LHCN-M2 (cell line): Measurements from ENCODE around the gene GPR18. TPM values are rescaled to one million over a fixed set of nuclear protein-coding genes. Genes with fewer than 3 reads are reported as not detected.
"Not testable (repeated sequence)": the region's sequence is repeated elsewhere in the genome, so short reads cannot be mapped to it uniquely, and the experiment has no call there.

Source experiments
- DNase-seq: peaks from one replicate; pipeline ENCODE4 v3.0.0-alpha.2; 2012; ENCODE audit warnings: low read depth
- total RNA-seq: library from RNA; depleted of rRNA; stranded (reverse); fragments of >200 nt; gene quantifications from 2 replicates; pipeline ENCODE4 v1.2.3, GENCODE V29; 2014

The GPR18 gene
- total RNA-seq, 1 experiment from 2014 or later, result not detected

DNA sequence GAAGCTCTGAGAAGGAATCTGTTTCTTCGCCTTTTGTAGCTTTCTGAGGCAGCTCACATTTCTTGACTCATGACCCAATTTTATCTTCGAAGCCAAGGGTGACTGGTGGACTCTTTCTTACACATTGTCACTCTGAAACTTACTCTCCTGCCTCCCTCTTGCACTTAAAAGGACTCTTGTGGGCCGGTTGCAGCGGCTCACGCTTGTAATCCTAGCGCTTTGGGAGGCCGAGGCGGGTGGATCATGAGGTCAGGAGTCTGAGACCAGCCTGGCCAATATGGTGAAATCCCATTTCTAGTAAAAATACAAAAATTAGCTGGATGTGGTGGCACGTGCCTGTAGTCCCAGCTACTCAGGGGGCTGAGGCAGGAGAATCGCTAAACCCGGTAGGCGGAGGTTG, 27.6 kb downstream of the GPR18 start:
- DNase-seq, result not testable (repeated sequence)

DNA sequence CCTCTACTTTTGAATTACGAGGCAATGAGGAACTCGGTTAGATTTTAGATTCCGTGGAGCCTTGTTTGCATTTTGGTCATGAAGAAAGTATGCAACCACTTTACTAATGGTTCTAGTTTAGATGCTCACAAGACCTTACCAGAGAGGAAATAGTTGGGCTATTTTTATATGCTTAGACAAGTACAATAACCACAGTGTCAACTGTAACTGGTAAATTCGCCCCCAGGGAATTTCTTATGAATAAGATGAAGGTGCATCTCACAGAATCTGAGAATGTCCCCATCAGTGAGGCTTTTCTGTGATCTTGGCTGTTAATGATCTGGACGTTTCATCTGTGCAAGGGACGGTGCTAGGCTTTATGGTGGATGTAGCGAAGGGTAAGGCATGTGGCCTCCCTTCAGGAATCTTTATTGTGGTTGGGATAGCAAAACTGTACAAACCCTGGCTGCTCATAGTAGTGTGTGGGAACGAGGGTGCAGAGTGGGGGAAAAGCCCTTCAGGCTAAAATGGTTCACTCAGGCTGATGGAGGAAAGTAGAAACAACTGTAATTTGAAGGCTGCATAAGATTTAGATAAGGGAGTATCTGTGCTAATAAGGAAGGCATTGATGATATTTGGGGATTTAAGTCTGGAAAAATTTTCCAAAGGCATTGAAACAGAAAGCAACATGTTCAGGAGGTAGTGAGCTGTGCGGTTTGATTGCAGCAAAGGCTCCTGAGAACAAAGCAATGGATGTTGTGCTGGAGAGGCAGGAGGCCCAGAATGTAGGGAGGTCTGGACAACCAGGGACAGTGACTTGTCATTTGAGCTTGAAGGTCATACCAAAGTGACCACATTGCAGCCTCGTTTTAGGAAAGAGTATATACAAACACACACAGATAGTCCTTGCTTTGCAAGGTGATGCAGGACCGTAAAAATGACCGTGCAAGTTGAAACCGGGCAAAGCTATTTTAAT, 29.2 kb downstream of the GPR18 start:
- peak; percentile 82 for DNase-seq

DNA sequence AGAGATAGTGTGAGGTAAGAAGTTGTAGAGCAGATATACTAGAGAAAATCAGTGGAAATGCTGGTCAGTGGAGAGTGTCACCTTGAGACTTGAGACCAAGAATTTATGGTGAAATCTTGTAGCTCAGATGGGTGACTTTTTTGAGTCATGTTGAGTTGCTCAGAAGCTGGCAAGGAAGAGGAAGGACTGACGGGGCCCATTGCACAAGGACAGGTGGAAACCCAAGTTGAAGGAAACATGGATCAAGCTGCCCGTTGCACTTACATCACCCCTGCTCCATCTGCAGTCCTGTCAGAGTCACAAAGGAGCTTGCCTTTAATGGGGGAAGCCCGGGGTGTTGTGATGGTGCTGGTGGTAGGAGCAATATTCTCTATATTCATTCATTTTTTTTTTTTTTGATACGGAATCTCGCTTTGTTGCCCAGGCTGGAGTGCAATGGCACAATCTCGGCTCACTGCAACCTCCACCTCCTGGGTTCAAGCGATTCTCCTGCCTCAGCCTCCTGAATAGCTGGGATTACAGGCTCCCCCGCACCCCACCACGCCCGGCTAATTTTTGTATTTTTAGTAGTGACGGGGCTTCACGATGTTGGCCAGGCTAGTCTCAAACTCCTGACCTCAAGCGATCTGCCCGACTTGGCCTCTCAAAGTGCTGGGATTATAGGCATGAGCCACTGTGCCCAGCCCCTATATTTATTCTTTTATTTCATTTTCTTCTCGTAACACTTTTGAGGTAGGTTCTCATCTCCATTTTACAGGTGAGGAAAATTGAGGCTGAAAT, 30.1 kb downstream of the GPR18 start:
- DNase-seq, result no peak

DNA sequence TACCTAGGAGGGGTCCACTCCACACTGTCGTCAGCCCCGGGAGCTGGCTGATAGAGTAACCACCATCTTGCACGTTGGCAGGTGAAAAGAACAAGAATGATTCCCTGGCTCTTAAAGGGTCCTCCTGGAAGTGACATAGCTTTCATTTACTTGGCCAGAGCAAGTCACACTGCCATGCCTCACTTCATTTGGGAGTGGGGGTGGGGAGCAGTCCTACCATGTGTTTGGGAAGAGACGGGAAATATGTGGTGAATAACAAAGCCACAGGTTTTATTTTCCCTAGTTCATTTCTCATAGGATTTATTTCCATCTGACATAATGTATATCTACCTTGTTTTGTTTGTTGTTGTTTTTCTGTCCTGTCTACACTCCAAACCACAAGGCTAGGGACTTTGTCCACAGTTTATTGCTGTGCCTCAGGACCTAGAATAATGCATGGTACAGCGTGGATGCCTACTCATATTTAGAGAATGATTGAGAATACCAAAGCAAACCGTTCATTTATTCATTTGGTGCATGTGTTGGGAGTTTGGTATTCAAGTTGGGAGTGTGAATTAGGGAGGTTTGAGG, 30.8 kb downstream of the GPR18 start:
- DNase-seq, result no peak

DNA sequence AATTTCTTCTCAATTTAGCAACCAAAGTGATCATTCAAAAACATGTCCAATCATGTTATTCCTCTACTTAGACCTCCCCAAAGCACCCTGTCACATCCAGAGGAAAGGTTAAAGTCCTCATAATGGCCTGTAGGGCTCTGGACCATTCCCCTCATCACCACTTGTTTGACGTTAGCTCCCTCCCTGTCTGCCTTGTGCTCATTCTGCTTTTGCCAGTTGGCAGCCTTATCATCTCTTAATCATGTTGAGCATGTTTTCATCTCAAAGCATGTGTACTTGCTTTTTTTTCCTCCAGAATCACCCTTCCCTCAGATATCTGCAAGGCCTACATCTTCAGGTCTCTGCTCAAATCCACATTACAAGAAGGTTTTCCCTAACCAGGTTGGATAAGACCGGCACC, 31.7 kb downstream of the GPR18 start:
- no peak for DNase-seq

DNA sequence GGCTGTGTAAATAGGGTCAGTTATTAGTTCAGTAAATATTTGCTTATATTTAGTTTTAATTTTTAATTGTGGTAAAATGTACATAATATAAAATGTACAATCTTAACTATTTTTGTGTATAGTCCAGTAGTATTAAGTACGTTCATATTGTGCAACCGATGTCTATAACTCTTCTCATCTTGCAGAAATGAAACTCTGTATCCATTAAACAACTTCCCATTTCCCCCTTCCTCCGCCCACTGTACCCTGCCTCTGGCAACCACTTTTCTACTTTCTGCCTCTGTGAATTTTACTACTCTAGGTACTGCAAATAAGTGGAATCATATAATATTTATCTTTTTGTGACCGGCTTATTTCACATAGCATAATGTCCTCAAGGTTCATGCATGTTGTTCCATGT, 33.1 kb downstream of the GPR18 start:
- DNase-seq, result no peak

DNA sequence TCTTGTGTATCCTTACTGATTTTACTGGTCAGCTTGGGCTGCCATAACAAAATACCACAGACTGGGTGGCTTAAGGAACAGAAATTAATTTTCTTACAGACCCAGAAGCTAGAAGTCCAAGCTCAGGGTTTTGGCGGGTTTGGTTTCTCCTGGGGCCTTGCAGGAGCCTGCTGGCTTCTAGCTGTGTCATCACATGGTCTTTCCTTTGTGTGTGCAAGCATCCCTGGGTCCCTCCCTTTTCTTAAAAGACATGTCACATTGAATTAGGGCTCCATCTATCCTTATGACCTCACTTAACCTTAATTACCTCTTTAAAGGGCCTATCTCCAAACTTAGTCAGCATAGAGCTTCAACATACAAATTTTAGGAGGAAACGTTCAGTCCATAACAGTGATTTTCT, 34.2 kb downstream of the GPR18 start:
- DNase-seq, result no peak

DNA sequence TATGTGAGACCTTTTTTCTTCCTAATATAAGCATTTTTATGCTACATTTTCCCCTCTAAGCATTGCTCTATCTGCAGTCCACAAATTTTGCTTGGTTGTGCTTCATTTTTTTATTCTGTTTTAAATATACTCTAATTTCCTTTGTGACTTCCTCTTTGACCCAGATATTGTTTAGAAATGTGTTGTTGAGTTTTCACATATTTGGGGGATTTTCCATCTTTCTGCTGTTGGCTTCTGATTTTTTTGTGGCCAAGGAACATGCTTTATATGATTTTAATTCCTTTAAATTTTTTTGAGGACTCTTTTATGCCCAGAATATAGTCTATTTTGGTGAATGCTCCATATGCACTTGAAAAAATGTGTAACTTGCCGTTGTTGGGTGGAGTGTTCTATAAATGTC, 34.6 kb downstream of the GPR18 start:
- DNase-seq, result no peak

DNA sequence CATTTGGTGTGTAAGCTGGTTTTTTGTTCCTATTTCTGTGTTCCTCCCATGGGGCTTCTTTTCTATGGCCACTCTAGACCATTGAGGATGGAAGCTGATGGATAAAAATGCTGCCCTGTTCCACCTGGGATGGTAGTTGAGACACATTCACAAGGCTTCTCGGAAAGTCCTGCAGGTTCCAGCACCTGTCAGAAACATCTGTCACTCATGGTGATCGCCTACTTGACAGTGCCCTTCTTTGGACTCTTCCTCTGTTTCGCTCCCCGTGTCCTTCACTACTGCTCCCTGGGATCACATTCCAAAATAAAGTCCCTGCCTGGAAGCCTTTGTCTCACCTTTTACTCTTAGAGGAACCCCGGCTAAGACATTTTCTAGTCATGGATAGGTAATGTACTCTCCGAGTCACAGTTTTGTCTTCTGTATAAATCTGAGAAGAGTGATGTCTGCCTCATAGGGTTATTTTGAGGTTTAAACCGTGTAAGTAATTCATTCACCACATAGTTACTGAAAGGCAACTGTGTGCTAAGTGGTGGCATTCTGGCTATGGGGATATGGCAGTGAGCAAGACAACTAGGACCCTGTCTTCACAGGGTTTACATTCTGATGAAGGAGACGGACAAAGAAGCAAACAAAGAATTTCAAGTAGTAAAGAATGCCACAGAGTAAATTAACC, 36.5 kb downstream of the GPR18 start:
- no peak for DNase-seq

DNA sequence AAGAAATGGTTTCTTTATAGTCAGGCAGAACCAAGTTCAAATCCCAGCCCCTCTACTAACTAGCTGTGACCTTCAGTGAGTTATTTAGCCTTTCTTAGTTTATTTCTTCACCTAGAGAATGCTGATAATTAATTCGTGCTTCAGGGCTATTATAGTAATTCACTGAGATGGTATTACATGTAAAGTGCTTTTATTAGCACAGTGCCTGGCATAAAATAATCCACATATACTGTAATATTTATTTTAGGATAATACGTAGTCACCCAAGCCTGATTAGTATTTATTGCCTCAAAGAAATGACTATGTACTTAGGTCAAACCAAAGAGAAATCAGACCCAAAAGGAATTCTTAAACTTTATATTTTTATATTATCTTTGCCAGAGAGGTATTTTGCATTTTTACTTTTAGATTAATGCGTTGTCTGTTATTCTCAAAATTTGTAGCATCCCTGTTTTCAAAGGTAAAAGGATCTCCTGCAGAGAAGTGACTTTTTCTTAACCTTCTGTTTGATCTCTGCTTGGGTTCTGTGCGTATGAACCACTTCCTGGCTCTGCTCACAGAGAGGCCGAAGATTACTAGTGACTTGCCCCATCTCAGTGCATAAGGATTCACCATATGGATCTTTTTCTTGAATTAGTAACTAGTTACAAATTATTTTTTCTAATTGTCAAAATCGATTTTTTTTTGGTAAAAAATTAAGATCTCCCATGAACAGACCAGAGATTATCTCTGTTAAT, 37.8 kb downstream of the GPR18 start:
- DNase-seq, result no peak

DNA sequence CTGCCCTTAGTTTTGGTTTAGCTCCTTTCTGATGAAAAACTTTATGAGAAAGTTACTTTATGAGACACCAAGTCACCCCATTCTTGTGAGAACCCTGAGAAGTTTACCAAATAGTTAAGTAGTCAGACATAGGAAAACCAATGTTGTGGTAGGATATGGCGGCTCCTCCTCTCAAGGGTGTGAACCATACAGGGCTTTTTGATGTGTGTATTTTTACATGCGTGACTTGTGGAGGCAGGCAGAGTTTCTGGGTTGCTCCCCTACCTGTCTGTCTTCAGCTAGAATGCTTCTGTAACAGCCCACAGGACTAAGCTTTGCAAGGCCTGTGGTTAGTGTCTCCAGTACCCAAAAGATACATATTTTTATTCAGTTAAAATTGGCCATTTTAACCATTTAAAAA, 39.2 kb downstream of the GPR18 start:
- DNase-seq, result no peak

DNA sequence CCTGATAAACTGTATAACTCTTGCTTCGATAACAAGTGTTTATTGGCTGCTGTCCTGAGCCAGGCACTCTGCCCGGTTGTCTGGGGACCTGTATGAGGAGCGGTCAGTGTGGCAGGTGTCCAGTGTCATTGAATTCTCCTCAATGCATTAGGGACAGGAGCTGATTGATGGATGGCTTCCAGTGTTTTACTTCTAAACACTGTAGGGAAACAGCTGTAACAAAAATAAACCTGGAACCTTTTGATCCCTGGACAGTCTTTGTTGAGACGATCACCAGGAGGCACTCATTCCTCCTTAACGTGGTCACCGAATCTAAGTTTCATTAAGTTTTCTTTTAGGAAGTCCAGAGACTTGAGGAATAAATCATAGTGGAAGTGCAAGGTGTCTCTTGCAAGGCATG, 39.6 kb downstream of the GPR18 start:
- no peak for DNase-seq

DNA sequence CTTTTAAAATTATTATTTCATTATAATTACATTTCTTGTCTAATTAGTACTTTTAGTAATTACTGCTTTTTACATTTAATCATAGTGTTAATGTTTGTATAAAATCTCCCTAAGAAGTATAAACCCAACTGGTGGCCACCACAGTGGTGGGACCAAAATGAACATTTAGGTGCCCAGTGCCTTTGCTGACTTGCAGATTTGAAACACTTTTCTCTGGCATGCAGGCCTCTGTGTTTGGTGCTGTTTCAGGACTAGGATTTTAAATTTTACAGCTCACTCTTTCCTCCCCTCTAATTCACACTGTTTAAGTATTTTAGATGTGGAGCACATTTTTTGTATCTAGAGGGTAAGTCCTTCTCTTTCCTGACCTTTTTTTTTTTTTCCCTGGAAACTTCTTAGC, 40.1 kb downstream of the GPR18 start:
- DNase-seq, result no peak

DNA sequence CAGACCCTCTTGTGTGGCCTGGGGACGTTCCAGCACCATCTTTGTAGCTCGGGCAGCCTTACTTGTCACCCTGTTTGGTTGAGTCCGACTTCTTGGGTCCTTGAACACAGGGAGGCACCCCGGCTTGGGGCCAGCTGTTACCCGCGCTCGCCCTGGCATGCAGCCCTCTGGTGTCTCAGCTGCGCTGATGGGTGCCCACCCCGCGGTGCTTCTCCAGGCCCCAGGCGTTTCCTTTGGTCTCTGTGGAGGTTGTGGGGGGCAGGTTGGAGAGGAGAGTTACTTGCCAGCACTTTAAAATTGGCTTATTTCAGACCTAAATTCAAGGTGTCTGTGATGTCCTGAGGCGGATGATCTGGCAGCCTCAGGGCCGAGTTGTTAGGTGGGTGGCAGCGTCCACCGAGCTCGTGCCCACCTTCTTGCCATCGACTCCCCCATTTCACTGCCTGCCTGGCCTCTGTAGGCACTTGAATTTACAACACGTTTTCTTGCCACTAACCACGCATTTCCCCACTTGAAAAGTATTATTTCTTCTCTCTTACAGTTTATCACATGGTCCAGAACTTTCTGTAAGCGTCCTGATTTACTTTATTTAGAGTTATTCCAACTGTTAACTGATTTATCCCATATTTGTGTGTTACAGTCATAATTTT, 40.6 kb downstream of the GPR18 start:
- no peak for DNase-seq

DNA sequence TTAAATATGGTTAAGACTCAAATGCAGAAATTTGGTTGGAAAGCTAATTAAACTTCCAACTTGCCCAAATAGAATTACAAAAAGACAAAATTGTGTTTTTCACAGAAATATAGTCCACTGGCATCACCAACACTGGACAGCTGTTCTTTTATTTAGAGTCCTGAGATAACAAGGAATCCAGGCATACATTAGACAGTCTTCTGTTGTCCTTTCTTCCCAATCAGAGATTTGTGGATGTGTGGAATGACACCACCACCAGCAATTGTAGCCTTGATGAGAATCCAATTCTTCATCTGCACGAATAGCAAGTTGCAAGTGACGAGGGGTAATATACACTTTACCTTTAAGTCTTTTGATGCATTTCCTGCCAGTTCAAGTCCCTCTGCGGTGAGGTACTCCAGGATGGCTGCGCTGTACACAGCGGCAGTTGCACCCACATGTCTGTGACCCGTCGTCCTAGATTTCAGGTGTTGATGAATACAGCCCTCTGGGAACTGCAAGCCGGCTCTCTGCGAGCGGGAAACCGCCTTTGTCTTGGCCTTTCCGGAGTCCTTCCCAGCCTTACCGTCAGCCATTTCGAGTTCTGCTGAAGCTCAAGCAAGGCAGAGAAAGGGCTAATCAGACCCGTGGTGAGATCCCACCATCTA, 42.9 kb downstream of the GPR18 start:
- DNase-seq, result no peak

DNA sequence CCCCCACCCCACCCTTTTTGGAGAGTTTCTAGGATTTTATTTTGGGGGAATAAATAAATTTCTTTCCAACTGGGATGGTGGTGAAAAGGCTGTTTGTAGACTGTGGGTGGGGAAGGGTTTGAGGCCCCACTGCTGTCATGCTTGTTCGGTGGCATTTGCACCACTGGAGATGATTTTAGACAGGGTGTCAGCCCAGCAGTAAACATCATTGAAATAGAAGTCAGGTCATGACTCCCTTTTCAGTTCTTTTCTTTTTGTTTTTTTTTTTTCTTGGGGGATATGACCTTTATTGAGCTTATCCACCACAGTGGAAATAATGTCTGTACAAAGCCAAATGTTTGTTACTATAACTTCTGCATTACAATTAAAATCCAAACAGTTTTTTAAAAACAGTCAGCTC, 43.4 kb downstream of the GPR18 start:
- DNase-seq, result no peak

DNA sequence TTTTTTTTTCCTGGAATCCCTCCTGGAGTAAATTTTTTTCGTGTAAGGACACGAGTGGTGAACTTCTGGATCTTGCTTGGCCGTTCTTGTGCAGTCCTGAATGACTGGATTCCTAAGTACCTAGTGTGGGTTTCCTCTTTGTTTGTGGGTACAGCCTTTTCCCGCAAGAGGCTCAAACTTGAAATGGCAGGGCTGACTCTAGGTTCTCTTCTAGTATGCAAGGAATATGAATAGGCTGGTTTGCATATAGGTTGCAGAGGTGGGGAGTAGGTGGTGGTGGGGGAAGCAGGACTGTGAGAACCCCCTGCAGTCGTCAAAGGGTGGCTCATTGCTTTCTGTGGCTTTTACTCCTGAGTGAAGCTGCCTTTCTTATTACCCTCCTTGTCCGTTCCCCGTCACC, 43.9 kb downstream of the GPR18 start:
- DNase-seq, result no peak

DNA sequence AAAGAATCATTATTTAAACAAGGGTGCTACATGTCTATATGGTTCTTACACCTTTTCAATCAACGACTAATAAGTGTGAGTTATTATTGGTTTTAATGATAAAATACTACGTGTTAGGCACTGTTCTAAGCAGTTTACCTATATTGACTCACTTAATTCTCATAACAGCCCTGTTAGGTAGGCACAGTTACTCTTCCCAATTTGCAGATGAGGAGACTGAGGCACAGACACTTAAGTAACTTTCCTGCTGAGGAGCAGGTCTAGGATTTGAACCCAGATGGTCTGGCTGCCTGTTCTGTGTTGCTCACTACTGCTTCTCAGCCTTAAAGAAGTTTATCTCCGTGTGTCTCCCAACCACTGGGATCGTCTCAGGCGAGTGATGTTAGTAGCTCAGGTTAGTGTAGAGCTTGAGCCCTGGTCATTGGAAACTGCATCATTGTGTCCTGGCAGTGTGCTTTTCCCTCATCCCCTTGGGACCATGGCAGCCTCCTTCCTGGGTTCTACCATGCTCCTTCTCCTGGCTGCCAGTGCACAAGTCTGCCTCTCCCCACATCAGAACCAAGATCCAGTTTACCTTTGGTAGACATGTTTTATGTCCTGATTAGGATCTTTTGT, 46.7 kb downstream of the GPR18 start:
- DNase-seq, result no peak

DNA sequence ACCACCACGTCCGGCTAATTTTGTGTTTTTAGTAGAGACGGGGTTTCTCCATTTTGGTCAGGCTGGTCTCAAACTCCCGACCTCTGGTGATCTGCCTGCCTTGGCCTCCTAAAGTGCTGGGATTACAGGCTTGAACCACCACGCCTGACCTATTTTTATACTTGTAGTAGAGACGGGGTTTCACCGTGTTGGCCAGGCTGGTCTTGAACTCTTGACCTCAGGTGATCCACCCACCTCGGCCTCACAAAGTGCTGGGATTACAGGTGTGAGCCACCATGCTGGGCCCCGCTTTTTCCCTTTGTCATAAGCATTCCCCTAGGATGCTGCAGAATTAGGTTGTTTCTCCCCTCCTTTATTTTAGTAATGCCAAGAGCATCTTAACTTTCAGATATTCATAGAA, 47.6 kb downstream of the GPR18 start:
- DNase-seq, result not testable (repeated sequence)
